Endothelial cell (in vitro differentiated cells): ENCODE measurements around the gene TBRG4. TPM values are rescaled to one million over a fixed set of nuclear protein-coding genes. Genes with fewer than 3 reads are reported as not detected.
A peak's percentile ranks its signal among the peaks of the same experiment; 100 is the strongest.

Experiments
- DNase-seq: peaks from one replicate; pipeline ENCODE4 v3.0.0; 2021; ENCODE audit warnings: low spot score
- H3K27ac Mint-ChIP-seq: one replicate; pipeline ENCODE4 v1.8.0; 2021; ENCODE audit warnings: mixed read lengths, inconsistent platforms; ENCODE audit not compliant: unreplicated experiment
- H3K27me3 Mint-ChIP-seq: one replicate; pipeline ENCODE4 v1.8.0; 2021; ENCODE audit warnings: mild to moderate bottlenecking, moderate library complexity, mixed read lengths, inconsistent platforms; ENCODE audit not compliant: unreplicated experiment
- H3K36me3 Mint-ChIP-seq: one replicate; pipeline ENCODE4 v1.8.0; 2021; ENCODE audit warnings: mild to moderate bottlenecking, low read depth, mixed read lengths, inconsistent platforms; ENCODE audit not compliant: unreplicated experiment
- H3K4me1 Mint-ChIP-seq: one replicate; pipeline ENCODE4 v1.8.0; 2021; ENCODE audit warnings: mild to moderate bottlenecking, mixed read lengths, inconsistent platforms; ENCODE audit not compliant: unreplicated experiment
- H3K4me3 Mint-ChIP-seq: one replicate; pipeline ENCODE4 v1.8.0; 2021; ENCODE audit warnings: mild to moderate bottlenecking, mixed read lengths, inconsistent platforms; ENCODE audit not compliant: unreplicated experiment
- H3K9me3 Mint-ChIP-seq: one replicate; pipeline ENCODE4 v1.8.0; 2021; ENCODE audit warnings: mixed read lengths, inconsistent platforms; ENCODE audit not compliant: unreplicated experiment
- CTCF ChIP-seq: fragments of 200-600 bp; sonication (generic); IDR thresholded peaks from one replicate; pipeline ENCODE4 v1.5.0; 2021; ENCODE audit warnings: antibody characterized with exemption; ENCODE audit not compliant: unreplicated experiment
- total RNA-seq: library from RNA; stranded (reverse); fragmentation: NEBNext Ultra II Directional; extraction: Animal tissue kit (Norgen Biotek cat#: 25700); gene quantifications from one replicate; pipeline ENCODE4 v1.2.1, GENCODE V29; 2021; ENCODE audit not compliant: unreplicated experiment

The TBRG4 gene
- total RNA-seq, 1 donor from 2014 or later, result 48.1 TPM

GRCh38 chr7:45136106-45137060, 24.9 kb upstream of the TBRG4 start:
- Mint-ChIP-seq H3K36me3 (no peaks in the 10 kb centered on the region), H3K27me3 (peaks cover 9% of the 10 kb centered on the region), H3K27ac (no peak overlapping the region), H3K4me1 (peaks cover 9% of the 10 kb centered on the region), H3K4me3 (no peak overlapping the region), H3K9me3 (no peaks in the 10 kb centered on the region)
- peak; percentile 67 for DNase-seq
- TF ChIP-seq CTCF, result peak; percentile 88

- H3K36me3 Mint-ChIP-seq, result no peaks in the 10 kb centered on the region
- TF ChIP-seq CTCF, result no peak
- no peak for DNase-seq
- H3K9me3 Mint-ChIP-seq, result no peaks in the 10 kb centered on the region
- H3K27ac Mint-ChIP-seq, result no peak overlapping the region
- H3K4me3 Mint-ChIP-seq, result no peak overlapping the region
- H3K4me1 Mint-ChIP-seq, result no peaks in the 10 kb centered on the region
- peaks cover 7% of the 10 kb centered on the region for H3K27me3 Mint-ChIP-seq
Observed at GRCh38 chr7:45133877-45134276, 22.4 kb upstream of the TBRG4 start.

GRCh38 chr7:45133352-45133751, 21.9 kb upstream of the TBRG4 start:
- H3K4me3 Mint-ChIP-seq, result no peak overlapping the region
- no peak for DNase-seq
- H3K4me1 Mint-ChIP-seq, result no peaks in the 10 kb centered on the region
- no peak overlapping the region for H3K27ac Mint-ChIP-seq
- TF ChIP-seq CTCF, result no peak
- no peaks in the 10 kb centered on the region for H3K36me3 Mint-ChIP-seq
- no peaks in the 10 kb centered on the region for H3K9me3 Mint-ChIP-seq
- peaks cover 8% of the 10 kb centered on the region for H3K27me3 Mint-ChIP-seq

- no peaks in the 10 kb centered on the region for H3K36me3 Mint-ChIP-seq
- no peak overlapping the region for H3K27ac Mint-ChIP-seq
- no peaks in the 10 kb centered on the region for H3K9me3 Mint-ChIP-seq
- TF ChIP-seq CTCF, result no peak
- H3K27me3 Mint-ChIP-seq, result peaks cover 8% of the 10 kb centered on the region
- H3K4me1 Mint-ChIP-seq, result no peaks in the 10 kb centered on the region
- no peak for DNase-seq
- H3K4me3 Mint-ChIP-seq, result no peak overlapping the region
Observed at GRCh38 chr7:45132708-45133320, 21.3 kb upstream of the TBRG4 start.

- no peak for TF ChIP-seq CTCF
- no peaks in the 10 kb centered on the region for H3K36me3 Mint-ChIP-seq
Observed at GRCh38 chr7:45131891-45132290, 20.4 kb upstream of the TBRG4 start.

More at GRCh38 chr7:45131891-45132290, 20.4 kb upstream of the TBRG4 start:
- no peaks in the 10 kb centered on the region for H3K9me3 Mint-ChIP-seq
- no peak for DNase-seq
- H3K4me3 Mint-ChIP-seq, result no peak overlapping the region
- H3K27ac Mint-ChIP-seq, result no peak overlapping the region
- H3K27me3 Mint-ChIP-seq, result peaks cover 8% of the 10 kb centered on the region
- no peaks in the 10 kb centered on the region for H3K4me1 Mint-ChIP-seq
